Activated naive CD8-positive, alpha-beta T cell treated with anti-CD3 and anti-CD28 coated beads, Interleukin-2, amount 10 ng/mL, durations not matched to agents 7 days and 5 days (primary cell): ENCODE results near the gene LRRC56. TPM values are rescaled to one million over a fixed set of nuclear protein-coding genes. Genes with fewer than 3 reads are reported as not detected.
A peak's percentile ranks its signal among the peaks of the same experiment; 100 is the strongest.

Source experiments
- ATAC-seq: fragments of 150-1000 bp; cut with Tn5 transposase; one replicate; pipeline ENCODE4 v1.10.0; 2021; ENCODE audit warnings: low read depth, moderate library complexity
- POLR2A ChIA-PET: fragments of 350-600 bp; sonication (Branson Sonifier 250); formaldehyde crosslinking; loops from one replicate; lab custom pipeline; 2021; ENCODE audit warnings: antibody characterized with exemption; lab: Charles Lee
- DNase-seq: peaks from one replicate; pipeline ENCODE4 v3.0.0; 2021
- H3K27ac Mint-ChIP-seq: one replicate; pipeline ENCODE4 v1.8.0; 2022; ENCODE audit warnings: mild to moderate bottlenecking, mixed read lengths
- H3K27me3 Mint-ChIP-seq: one replicate; pipeline ENCODE4 v1.8.0; 2022; ENCODE audit warnings: mild to moderate bottlenecking, moderate library complexity, mixed read lengths
- H3K36me3 Mint-ChIP-seq: one replicate; pipeline ENCODE4 v1.8.0; 2021; ENCODE audit warnings: mild to moderate bottlenecking, mixed read lengths
- H3K4me1 Mint-ChIP-seq: one replicate; pipeline ENCODE4 v1.8.0; 2021; ENCODE audit warnings: mixed read lengths
- H3K4me3 Mint-ChIP-seq: one replicate; pipeline ENCODE4 v1.8.0; 2022; ENCODE audit warnings: mild to moderate bottlenecking, moderate library complexity, mixed read lengths
- H3K9me3 Mint-ChIP-seq: one replicate; pipeline ENCODE4 v1.8.0; 2021; ENCODE audit warnings: mixed read lengths
- total RNA-seq, 2 experiments: library from RNA; stranded (reverse); gene quantifications; one replicate each; pipeline ENCODE4 v1.2.3, GENCODE V29; 2021

Gene LRRC56
- total RNA-seq, 2 experiments from 2014 or later: 4.3 to 4.7 TPM

- POLR2A ChIA-PET: interaction anchor here (0.5 to 1.6 kb wide), 2 partner anchors 22 to 86 kb away, joined by 3 to 4 read pairs; no protein-coding TSS in a partner anchor
- Mint-ChIP-seq H3K4me3 (peak overlapping the region; percentile 16), H3K9me3 (no peaks in the 10 kb centered on the region), H3K4me1 (peaks cover 7% of the 10 kb centered on the region), H3K27me3 (no peaks in the 10 kb centered on the region), H3K27ac (no peak overlapping the region), H3K36me3 (peaks cover 2% of the 10 kb centered on the region)
- ATAC-seq (no peak), DNase-seq (no peak)
Observed at GRCh38 chr11:533586-534395, 3.5 kb upstream of the LRRC56 start.

GRCh38 chr11:534396-535209 lies 2.7 kb upstream of the LRRC56 start:
- ATAC-seq (peak; percentile 1), DNase-seq (peak; percentile 64)
- Mint-ChIP-seq H3K27ac (no peak overlapping the region), H3K4me3 (peak overlapping the region; percentile 78), H3K9me3 (no peaks in the 10 kb centered on the region), H3K36me3 (peaks cover 2% of the 10 kb centered on the region), H3K27me3 (no peaks in the 10 kb centered on the region), H3K4me1 (peaks cover 7% of the 10 kb centered on the region)
- POLR2A ChIA-PET: interaction anchor here (0.5 to 3.3 kb wide), 9 partner anchors 16 to 191 kb away, joined by 3 to 14 read pairs (median 5); partner anchors contain the start of gene RNH1

DNA sequence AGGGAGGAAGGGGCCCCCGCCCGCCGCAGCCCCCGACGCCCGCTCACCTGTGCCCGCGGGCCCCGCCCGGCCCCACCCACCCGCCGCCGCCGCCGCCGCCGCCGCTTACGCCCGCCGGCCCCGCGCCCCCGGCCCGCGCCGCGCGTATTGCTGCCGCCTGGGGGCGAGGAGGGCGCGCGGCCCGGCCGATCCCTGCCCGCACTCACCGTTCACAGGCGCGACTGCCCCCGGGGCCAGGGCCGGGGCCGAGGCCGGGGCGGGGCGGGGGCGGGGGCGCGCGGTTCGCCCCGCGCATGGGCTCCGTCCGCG lies 2.2 kb upstream of the LRRC56 start:
- no peaks in the 10 kb centered on the region for H3K27me3 Mint-ChIP-seq
- H3K27ac Mint-ChIP-seq: no peak overlapping the region
- peak; percentile 14 for ATAC-seq
- no peaks in the 10 kb centered on the region for H3K9me3 Mint-ChIP-seq
- peaks cover 2% of the 10 kb centered on the region for H3K36me3 Mint-ChIP-seq
- POLR2A ChIA-PET: interaction anchor here (0.7 to 3.3 kb wide), 14 partner anchors 16 to 223 kb away, joined by 3 to 14 read pairs (median 4); partner anchors contain the start of gene RNH1
- peaks cover 7% of the 10 kb centered on the region for H3K4me1 Mint-ChIP-seq
- DNase-seq: no peak
- no peak overlapping the region for H3K4me3 Mint-ChIP-seq

DNA sequence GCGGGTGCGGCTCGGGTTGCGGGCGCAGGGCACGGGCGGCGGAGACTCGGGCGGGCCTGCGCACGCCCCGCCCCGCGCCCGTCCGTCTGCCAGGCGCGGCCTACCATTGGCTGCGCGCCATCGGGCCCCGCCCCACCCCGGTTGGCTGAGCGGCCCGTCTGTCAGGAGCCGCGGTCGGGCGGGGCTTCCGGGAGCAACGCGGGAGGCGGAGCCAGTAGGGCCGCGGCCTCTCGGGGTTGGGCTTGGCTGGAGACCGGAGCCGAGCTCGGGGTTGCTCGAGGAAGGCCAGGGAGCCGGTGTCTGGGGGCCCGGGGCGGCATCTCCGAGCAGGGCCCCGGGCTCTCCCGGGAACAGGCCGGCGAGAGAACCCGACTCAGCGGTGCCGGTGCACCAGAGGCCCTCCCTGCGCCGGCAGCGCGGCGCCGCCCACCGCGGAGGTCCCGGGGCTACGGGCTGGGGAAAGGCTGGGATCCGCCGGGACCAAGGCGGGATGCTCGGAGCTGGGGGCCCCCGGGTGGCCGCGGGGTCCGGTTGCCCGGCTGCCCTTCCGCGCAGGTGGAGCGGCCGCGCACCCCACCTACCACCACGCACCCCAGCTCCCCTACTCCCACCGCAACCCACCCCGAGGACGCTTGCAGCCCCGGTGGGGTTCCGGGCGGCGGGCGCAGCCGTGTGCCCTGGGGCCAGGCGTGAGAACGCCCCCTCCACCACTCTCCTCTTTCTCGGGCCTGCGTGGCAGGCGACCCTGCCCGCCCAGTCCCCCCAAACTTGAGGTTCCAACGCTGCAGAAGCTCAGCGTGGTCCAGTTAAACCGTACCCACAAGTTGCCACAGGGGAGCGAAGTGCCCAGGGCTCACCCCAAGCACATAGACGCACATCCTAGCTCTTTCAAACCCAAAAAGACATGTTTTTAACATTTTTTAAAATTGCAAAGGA lies 1.5 kb upstream of the LRRC56 start, which contains the start of gene HRAS:
Gene HRAS (minus strand): TSS at position 58 of the 936 bp plus-strand sequence.
- peak; percentile 99 for DNase-seq
- peaks cover 2% of the 10 kb centered on the region for H3K36me3 Mint-ChIP-seq

DNA sequence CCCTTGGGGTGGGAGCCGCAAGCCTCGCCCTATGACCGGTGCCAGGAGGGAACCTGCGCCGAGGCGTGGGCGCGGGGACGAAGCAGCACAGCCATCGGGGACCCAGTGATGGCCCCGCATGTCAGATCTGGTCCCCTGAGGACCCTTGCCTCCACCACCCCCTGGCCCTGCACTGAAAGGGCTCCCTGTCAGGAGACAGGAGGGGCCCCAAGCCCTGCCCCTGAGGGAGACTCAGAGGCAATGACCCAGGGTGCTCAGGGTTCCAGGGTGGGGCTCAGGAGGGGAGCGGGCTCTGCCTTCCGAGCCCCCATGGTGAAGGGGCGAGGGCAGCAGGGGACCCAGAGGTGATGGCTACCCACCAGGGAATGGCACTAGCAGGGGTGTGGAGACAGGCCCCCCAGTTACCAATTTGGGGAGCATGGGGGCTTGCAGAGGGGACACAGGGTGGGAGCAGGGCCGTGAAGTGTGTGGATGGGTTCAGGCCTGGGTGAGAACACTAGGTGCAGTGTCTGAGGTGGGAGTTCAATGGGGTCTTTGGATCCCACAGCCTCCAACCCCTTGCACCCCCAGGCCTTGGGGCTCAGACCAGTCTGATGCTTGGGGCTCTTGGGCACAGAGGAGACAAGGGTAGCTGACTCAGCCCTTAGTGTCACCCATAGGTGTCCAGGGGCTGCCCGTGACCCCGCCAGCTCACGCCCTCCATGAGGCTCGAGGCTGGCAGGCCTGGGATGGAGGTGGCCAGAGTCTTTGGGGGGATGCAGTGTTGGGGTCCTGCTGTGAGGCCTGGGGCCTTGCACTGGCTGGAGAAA lies 499 bp downstream of the LRRC56 start:
- Mint-ChIP-seq H3K27me3 (no peaks in the 10 kb centered on the region), H3K9me3 (no peaks in the 10 kb centered on the region), H3K4me3 (peak overlapping the region; percentile 68), H3K4me1 (peaks cover 7% of the 10 kb centered on the region), H3K36me3 (no peaks in the 10 kb centered on the region), H3K27ac (peak overlapping the region; percentile 54)
- DNase-seq: peak; percentile 33
- POLR2A ChIA-PET: interaction anchor here (0.6 to 3.3 kb wide), 5 partner anchors 17 to 282 kb away, joined by 3 to 14 read pairs (median 3); no protein-coding TSS in a partner anchor
- no peak for ATAC-seq

More for the DNA sequence above, 1.5 kb upstream of the LRRC56 start, which contains the start of gene HRAS:
- peak; percentile 87 for ATAC-seq
- Mint-ChIP-seq H3K4me1 (peaks cover 7% of the 10 kb centered on the region), H3K27me3 (no peaks in the 10 kb centered on the region), H3K27ac (peak within 1 kb of the TSS; percentile 92), H3K9me3 (no peaks in the 10 kb centered on the region), H3K4me3 (peak within 1 kb of the TSS; percentile 89)
- POLR2A ChIA-PET: interaction anchor here (0.6 to 3.3 kb wide), 24 partner anchors 12 to 328 kb away, joined by 3 to 14 read pairs (median 4); partner anchors contain the start of genes BET1L, RIC8A, RNH1 and RPLP2

GRCh38 chr11:538431-539051 lies 1.2 kb downstream of the LRRC56 start:
- POLR2A ChIA-PET: interaction anchor here (0.7 kb wide), 1 partner anchor 37 kb away, joined by 3 read pairs; no protein-coding TSS in a partner anchor
- no peak overlapping the region for H3K27ac Mint-ChIP-seq
- H3K4me1 Mint-ChIP-seq: peaks cover 7% of the 10 kb centered on the region
- ATAC-seq (no peak), DNase-seq (no peak)
- H3K4me3 Mint-ChIP-seq: no peak overlapping the region
- H3K27me3 Mint-ChIP-seq: no peaks in the 10 kb centered on the region
- H3K9me3 Mint-ChIP-seq: no peaks in the 10 kb centered on the region
- no peaks in the 10 kb centered on the region for H3K36me3 Mint-ChIP-seq

DNA sequence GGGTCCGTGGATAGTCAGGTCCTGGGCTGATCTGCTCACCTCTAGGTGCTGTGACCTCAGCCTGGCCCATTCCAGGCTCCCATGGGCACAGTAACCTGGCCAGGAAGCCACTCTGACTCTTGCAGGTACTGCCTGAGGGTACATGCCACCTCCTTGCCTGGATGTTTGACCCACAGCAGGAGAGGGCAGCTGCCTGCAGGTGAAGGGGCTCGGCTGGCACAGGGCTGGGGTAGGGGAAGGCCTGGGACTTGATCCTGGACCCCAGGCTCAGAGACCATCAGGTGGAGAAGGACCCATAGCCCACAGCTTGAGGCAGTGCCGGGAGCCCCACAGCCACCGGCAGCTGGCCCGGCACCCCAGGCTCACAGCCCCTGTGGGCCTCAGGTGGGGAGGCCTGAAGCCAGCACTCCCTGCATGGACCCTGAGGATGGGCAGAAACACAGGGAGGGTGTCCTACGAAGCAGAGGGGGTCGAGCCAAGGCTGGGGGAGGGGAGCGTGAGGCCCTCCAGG lies 2.7 kb downstream of the LRRC56 start:
- ATAC-seq (no peak), DNase-seq (no peak)
- POLR2A ChIA-PET: no interaction called here
- Mint-ChIP-seq H3K27me3 (no peaks in the 10 kb centered on the region), H3K4me1 (peaks cover 7% of the 10 kb centered on the region), H3K4me3 (no peak overlapping the region), H3K27ac (no peak overlapping the region), H3K9me3 (no peaks in the 10 kb centered on the region), H3K36me3 (no peaks in the 10 kb centered on the region)

DNA sequence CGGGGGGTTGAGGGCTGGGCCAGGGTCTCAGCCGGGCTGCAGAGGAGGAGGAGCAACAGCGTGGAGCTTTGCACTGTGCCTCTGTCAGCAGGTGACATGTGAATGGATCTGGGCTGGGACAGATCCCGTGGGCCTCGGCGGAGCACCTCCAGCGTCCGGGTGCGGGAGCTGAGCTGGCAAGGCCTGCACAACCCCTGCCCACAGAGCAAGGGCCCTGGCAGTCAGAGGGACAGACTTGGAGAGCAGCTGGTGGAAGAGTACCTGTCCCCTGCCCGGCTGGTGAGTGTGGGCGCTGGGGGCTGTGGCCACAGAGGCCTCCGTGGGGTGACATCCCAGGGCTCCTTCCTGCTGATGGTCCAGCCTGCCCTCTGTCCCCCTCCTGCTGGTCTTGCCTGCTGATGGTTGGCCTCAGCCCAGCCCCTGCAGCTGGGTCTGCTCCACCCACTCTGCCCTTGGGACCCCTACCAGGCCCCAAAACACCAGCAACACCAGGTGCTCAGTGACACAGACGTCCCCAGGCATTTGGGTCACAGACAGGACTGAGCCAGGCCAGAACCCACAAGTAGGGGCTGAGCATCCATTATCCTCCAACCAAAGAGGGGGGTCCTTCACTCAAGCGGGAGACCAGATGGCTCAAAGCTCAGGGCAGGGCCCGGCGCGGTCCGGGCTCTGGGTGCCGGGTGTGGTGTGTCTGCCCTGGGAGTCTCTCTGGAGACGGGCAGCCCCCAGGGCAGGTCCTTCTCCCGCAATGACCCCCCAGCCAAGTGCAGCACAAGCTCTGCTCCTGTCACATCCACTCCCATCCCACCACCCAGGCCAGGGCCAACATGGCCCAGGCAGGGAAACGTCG lies 3.5 kb downstream of the LRRC56 start:
- no peaks in the 10 kb centered on the region for H3K9me3 Mint-ChIP-seq
- no peak overlapping the region for H3K27ac Mint-ChIP-seq
- no peaks in the 10 kb centered on the region for H3K27me3 Mint-ChIP-seq
- H3K4me3 Mint-ChIP-seq: no peak overlapping the region
- no peaks in the 10 kb centered on the region for H3K36me3 Mint-ChIP-seq
- POLR2A ChIA-PET: no interaction called here
- no peak for DNase-seq
- ATAC-seq: no peak
- H3K4me1 Mint-ChIP-seq: peaks cover 7% of the 10 kb centered on the region

DNA sequence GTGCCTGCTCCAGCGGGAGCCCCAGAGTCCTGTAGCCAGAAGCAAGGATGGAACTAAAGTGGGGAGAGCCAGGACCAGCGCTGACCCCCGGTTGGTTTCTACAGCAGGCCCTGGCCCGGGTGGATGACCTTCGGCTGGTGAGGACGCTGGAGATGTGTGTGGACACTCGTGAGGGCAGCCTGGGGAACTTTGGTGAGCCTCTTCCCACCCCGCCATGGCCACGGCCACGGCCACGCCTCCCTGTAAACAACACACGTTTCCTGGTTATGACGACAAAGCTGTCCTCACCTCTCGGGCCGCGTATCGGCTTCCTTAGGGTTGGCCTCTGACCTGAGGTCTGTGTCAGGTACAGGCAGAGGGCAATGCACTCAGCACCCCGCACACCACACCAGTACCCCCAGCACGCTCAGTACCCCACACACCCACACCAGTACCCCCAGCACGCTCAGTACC lies 4.1 kb downstream of the LRRC56 start:
- POLR2A ChIA-PET: no interaction called here
- no peak for ATAC-seq
- DNase-seq: no peak
- Mint-ChIP-seq H3K27ac (no peak overlapping the region), H3K27me3 (no peaks in the 10 kb centered on the region), H3K9me3 (no peaks in the 10 kb centered on the region), H3K36me3 (no peaks in the 10 kb centered on the region), H3K4me1 (peaks cover 3% of the 10 kb centered on the region), H3K4me3 (no peak overlapping the region)

DNA sequence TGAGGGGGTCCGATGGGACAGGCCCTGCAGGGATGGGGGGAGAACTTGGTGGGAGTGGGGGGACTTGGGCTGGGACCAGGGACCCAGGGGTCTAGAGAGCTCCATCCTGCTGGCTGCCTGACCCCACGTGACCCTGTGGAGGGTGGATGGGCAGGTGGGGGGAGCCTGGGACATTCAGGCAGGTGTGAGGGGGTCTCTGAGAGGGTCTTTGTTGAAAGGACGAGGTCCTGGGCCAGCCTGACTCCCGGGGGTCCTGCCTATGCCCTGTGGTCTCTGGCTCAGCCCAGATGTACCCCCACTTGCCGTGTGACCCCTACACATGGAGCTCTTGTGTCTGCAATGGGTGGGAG lies 7.5 kb downstream of the LRRC56 start:
- Mint-ChIP-seq H3K4me3 (no peak overlapping the region), H3K4me1 (no peaks in the 10 kb centered on the region), H3K27ac (no peak overlapping the region), H3K9me3 (no peaks in the 10 kb centered on the region), H3K27me3 (no peaks in the 10 kb centered on the region), H3K36me3 (no peaks in the 10 kb centered on the region)
- DNase-seq (no peak), ATAC-seq (no peak)
- POLR2A ChIA-PET: no interaction called here

DNA sequence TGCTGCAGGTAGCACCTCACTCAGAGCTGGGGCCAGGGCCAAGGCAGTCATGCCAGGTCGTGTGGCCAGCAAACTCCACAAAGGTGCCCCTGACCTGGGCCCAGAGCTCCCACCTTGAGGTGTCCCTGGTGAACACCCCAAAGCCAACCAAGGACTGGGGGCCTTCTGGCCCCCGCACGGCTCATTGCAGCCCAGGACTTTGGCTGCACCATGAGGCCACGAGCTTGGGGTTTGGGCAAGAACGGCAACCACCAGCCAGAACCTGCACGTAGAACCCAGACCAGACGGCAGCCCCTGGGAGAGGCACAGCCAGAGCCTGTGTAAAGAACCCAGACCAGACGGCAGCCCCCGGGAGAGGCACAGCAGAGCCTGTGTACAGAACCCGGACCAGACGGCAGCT lies 7.8 kb downstream of the LRRC56 start:
- DNase-seq (no peak), ATAC-seq (no peak)
- POLR2A ChIA-PET: interaction anchor here (1.1 kb wide), 1 partner anchor 69 kb away, joined by 3 read pairs; no protein-coding TSS in a partner anchor
- H3K36me3 Mint-ChIP-seq: no peaks in the 10 kb centered on the region
- no peak overlapping the region for H3K4me3 Mint-ChIP-seq
- no peaks in the 10 kb centered on the region for H3K4me1 Mint-ChIP-seq
- no peak overlapping the region for H3K27ac Mint-ChIP-seq
- no peaks in the 10 kb centered on the region for H3K27me3 Mint-ChIP-seq
- H3K9me3 Mint-ChIP-seq: no peaks in the 10 kb centered on the region
